Anterior cingulate cortex (tissue), 58 donors: ENCODE results near the gene SOHLH2.

Experiments used
- DNase-seq, 58 donors: peaks; one replicate each; lab custom pipeline; 2025; lab: John Stamatoyannopoulos, UW

The SOHLH2 gene

DNA sequence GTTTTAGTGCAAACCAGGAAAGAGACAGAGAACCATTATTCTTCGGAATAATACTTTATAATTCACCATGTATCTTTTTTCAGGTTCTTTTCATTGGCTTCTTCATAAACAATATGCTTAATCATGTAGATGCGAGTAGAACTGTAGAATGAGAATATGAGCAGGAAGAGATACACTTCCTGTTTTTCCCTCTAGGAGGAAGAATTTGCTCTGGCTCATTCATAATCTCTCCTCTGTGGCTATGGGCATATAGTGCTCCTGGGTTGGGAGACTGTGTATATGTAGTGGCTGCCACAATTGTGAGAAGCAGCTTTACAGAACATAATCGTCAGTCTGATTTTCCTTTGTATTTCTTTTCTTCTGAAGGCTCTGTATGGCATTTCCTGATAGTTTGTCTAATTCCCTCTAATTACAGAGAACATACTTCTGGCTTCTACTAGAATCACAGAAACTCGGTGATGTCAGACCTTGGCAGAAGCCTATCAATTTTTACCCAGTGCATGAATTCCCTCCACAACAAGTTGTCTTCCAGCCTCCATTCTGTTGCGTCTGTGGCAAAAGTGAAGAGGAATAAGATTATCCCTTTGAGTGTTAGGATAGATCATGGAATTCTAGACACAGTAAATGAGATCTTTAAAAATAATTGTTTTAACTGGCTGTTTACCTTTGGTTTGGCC is 80.3 kb downstream of the SOHLH2 start:
- DNase-seq: no peak

DNA sequence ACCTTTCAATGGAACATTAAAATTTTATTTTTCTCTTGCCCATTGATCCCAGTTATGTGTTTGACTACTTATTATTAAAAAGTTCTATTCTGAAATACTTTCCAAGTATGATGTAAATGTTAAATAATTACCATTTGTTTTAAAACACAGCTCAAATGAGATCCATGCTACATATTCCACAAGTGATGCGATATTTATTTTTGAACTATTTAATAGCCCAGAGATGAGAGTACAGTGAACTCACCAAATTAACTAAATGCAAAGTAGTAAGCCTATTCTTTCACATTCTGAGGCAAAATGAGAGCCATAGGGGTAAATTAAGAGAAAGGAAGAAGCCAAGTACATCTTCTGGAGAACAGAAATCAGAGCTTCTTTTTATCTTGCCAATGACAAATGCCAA is 82.0 kb downstream of the SOHLH2 start:
- no peak for DNase-seq

DNA sequence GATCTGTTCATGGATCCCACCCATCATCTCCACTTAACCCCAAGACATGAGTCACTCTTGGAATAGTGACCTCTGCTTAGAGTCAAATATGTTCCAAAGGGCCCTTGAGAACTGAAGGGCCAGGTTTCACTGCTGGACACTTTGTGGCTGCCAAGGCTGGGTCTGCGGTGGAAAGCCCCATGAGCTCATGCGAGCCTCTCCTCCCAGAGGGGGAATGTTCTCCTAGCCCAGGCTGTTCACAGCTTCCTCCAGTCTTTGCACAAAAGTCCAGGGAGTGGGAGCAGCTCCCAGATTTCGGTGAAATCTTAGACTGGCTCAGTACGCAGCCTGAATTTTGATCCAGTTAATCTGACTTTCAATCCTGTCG is 82.4 kb downstream of the SOHLH2 start:
- peak in 6 of 58 donors; percentile 3 to 45 (median 20) for DNase-seq

DNA sequence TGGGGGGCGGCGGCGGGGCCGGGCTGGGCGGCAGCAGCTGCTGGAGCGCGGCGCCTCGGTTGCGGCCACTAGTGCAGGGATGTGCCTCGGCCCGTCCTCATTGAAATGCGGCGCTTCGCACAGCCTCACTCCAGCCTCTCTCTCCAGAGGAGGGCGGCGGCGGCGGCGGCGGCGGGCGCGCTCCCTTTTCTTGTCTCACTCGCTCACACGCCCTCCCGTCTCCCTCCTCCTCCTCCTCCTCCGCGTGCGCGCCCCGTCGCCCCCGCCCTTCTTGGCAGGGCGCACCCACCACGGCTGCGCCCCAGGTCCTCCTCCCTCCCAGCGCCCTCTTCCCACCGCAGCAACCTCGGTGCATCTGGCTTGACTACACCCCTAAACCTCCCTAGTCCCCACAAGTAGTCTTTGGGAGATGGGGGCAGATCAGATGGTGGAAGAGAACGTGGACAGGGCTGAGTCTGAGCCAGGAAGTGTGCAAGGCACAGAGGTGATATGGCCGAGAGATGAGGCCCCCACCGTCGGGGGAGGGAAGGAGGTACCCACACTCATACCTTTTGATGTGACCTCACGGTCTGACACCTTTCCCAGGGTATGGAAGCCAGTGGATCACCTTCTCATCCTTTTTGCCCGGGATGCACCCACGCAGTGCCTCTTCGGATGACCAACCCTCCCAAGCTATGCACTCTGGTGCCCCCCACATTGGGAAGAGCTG is 83.0 kb downstream of the SOHLH2 start, which contains the start of gene DCLK1:
TSS of gene DCLK1 (minus strand) at position 161 of the 709 bp plus-strand sequence.
- peak in 35 of 58 donors; percentile 14 to 72 (median 44) for DNase-seq

DNA sequence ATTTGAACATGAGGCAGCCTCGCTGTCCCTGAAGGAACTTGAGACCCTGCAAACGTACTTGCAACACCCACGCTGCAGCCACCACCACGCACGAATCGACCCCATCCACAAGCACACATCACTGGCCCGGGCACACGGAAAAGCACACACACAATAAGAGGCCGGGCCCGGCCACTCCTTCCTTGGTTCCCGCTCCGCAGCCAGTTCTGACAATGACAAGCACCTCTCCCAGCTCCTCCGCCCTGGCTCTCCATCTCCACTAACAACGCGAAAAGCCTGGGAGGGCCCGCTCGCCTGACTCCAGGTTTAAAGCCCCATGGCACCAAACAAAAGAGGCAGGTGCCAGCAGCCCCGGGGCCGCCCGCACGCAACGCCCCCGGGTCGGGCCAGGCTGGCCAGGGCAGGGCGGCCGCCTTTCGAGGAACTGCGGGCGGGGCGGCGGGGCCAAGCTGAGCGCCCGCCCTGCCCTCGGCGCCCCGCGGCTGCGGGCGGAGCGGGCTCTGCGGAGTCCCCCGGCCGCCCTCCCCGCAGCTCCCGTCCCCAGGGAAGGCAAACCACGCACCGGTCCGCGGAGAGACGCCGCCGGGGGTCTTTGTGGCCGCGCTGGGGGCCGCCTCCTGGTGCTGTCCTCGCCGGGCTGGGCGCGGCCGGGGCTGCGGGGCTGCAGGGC is 83.7 kb downstream of the SOHLH2 start:
- DNase-seq: peak in 8 of 58 donors; percentile 13 to 39 (median 22)

DNA sequence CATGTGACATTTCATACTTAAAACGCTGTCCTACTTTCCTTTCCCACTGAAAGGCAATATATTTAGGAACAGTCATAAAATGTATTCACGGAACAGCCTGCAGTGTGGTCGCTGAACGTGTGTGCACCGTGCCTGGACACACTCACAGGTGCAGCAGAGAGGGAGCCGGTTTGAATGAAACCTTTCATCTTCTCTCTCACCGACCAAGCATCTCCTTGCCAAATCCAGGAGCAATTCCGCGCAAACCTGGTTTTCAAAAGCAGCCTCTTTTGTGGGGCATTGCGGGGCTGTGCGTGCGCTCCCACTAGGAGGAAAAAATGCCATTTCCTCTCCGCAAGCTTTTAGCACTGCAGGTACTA is 84.2 kb downstream of the SOHLH2 start:
- DNase-seq: peak in 1 of 58 donors; percentile 24

DNA sequence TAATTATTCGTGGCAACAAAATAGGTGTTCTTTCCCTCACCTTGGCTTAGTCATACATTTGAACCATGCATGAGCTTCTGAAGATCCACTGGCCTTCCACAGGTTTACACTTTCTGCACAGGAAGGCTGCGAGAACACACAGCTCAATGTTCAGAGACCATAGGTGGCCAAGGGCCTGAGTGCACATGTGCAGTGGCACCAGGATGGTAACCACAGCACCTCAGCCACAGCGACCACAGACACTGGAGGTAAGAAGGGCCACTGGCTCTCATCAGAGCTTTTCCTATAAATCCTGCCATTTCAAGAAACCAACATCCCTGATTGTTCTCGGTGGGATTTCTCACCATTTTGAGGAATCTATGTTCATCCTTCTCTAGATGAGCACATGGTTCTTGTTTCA is 84.8 kb downstream of the SOHLH2 start:
- no peak for DNase-seq

DNA sequence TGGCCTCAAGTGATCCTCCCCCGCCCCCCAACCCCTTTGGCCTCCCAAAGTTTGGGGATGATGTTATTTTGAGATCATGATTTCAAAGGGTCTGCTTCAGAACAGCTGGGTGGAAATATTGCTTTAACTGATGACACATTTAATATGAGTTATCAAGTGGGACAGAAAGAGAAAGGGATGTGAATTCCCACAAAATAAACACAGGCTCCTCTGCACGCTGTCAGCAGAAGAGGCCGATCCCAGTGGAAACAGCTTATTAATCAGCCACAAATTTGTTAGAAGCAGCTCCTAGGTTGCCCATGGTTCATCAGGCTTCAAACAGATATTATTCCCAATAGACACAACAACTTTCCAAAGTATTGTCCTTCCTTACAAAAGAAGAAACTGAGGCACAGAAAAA is 87.9 kb downstream of the SOHLH2 start:
- no peak for DNase-seq

DNA sequence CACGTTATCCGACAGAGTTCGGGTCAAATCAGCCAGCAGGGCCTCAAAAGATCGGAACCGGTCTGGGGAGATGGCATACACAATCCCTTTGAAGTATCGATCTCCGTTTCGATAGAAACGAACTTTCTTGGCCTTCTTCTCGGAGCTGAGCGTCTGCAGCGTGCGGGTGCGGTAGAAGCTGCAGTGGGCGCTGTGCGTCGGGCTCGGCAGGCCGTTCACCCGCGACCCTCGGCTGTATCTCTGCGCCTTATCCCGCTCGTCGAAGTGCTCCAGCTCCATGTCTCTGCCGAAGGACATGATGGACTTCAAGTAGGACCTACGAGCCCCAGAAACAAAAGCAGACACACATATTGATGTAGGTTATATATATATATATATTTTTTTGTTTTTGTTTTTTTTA is 88.5 kb downstream of the SOHLH2 start:
- no peak for DNase-seq

DNA sequence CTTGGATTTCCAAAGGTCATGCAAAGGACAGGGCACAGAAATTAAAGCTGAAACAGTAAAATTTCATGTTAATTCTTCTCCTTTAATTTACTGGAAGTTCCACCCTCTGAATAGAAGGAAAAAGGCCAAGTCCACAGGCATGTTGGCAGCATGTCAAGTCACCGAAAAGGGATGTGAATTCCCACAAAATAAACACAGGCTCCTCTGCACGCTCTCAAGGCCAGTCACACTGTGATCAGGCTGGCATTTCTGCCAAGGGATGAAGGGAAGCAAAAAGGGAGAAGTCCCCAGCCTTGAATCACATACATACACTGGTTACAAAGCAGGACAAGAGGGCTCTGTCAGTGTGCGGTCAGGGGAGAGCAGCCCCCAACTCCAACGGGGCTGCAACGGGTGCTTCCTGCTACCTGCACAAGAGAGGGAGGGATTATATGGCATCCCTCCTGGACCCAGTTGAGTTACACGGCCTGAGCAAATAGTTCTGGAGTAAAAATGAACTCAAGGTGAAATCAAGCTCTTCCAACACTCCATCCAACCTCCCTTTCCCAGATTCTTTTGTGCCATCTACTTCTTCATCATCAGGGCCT is 90.0 kb downstream of the SOHLH2 start:
- DNase-seq: peak in 3 of 58 donors; percentile 14 to 41 (median 18)
